Sigmoid colon (tissue), 4 donors: ENCODE results near the gene ABCA13.

ENCODE experiments used
- EP300 ChIP-seq, 4 donors: sonication (generic); formaldehyde crosslinking; IDR thresholded peaks; one replicate each; pipeline ENCODE4 v1.6.1; 2017; ENCODE audit warnings: antibody characterized with exemption in 4 of 4
- POLR2AphosphoS5 ChIP-seq, 4 donors: sonication (generic); formaldehyde crosslinking; IDR thresholded peaks; one replicate each; pipeline ENCODE4 v1.6.1; 2017; ENCODE audit warnings: antibody characterized with exemption in 4 of 4
- TF ChIP-seq, protein P1 (sequence below), 4 experiments: fragments of 450-650 bp in 3 of 4; fragments of 200-600 bp in 1 of 4; IDR thresholded peaks; one replicate each; pipeline ENCODE4 v1.5.1; 2016 to 2019; ENCODE audit warnings: antibody characterized with exemption in 4 of 4, mild to moderate bottlenecking in 3 of 4, moderate library complexity in 2 of 4

DNA sequence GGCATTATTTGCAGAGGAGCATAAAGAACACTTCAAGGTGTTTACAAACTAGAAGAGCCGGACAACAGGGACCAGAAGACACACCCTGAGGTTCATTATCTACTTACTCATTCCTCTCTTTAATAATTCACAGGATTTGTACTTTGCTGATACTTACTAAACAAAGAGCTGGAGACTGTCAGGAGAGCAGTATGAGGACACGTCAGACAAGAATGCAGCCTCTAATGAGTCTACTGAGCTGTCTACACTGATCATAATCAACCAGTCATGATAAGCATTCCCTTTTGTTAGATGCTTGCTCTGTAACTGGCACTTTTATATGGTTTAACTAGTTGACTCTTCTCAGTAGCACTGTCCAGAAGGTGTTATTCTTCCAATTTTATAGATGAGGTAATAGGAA, 509.7 kb downstream of the ABCA13 start:
- TF ChIP-seq, protein P1, sequence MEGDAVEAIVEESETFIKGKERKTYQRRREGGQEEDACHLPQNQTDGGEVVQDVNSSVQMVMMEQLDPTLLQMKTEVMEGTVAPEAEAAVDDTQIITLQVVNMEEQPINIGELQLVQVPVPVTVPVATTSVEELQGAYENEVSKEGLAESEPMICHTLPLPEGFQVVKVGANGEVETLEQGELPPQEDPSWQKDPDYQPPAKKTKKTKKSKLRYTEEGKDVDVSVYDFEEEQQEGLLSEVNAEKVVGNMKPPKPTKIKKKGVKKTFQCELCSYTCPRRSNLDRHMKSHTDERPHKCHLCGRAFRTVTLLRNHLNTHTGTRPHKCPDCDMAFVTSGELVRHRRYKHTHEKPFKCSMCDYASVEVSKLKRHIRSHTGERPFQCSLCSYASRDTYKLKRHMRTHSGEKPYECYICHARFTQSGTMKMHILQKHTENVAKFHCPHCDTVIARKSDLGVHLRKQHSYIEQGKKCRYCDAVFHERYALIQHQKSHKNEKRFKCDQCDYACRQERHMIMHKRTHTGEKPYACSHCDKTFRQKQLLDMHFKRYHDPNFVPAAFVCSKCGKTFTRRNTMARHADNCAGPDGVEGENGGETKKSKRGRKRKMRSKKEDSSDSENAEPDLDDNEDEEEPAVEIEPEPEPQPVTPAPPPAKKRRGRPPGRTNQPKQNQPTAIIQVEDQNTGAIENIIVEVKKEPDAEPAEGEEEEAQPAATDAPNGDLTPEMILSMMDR (IDR thresholded peaks at IDR 0.05): no peak
- TF ChIP-seq POLR2AphosphoS5 (IDR thresholded peaks at IDR 0.05): no peak
- no peak for TF ChIP-seq EP300 (IDR thresholded peaks at IDR 0.05)
